Body of pancreas (tissue), 4 donors: ENCODE results near the gene SLC25A43. TPM values are rescaled to one million over a fixed set of nuclear protein-coding genes. Genes with fewer than 3 reads are reported as not detected.
A peak's percentile ranks its signal among the peaks of the same experiment; 100 is the strongest.

Source experiments
- ATAC-seq: fragments of 150-250 bp; one replicate; pipeline ENCODE4 v1.9.1; 2016
- DNase-seq, 4 donors: peaks; one replicate each; pipeline ENCODE4 v3.0.0-alpha.2; 2019
- H3K27ac ChIP-seq, 4 donors: fragments of 200-600 bp; sonication (generic); 1 replicate in 3 of 4; 2 replicates in 1 of 4; pipeline versions ENCODE4 v1.5.1 to v1.6.1; 2016 to 2019; ENCODE audit warnings: mild to moderate bottlenecking in 1 of 4, mixed read lengths in 1 of 4, moderate library complexity in 1 of 4
- H3K27me3 ChIP-seq, 2 donors: fragments of 200-600 bp; sonication (generic); one replicate each; pipeline ENCODE4 v1.6.0; 2016; ENCODE audit warnings: mild to moderate bottlenecking in 1 of 2
- H3K36me3 ChIP-seq, 2 donors: fragments of 200-600 bp; sonication (generic); replicated peaks in 1 of 2; 2 replicates each; pipeline ENCODE4 v1.5.1; 2016; ENCODE audit warnings: low read depth in 2 of 2; ENCODE audit not compliant: insufficient read depth in 1 of 2
- H3K4me1 ChIP-seq: fragments of 200-600 bp; sonication (generic); one replicate; pipeline ENCODE4 v1.6.0; 2016
- H3K4me3 ChIP-seq, 2 donors: fragments of 200-600 bp; sonication (generic); 1 replicate in 1 of 2; 2 replicates in 1 of 2; pipeline ENCODE4 v1.5.1; 2016 to 2019
- H3K9me3 ChIP-seq, 3 donors: fragments of 200-600 bp; sonication (generic); 1 replicate in 2 of 3; 2 replicates in 1 of 3; pipeline ENCODE4 v1.5.1; 2016
- POLR2A ChIP-seq, 3 donors: fragments of 450-650 bp; IDR thresholded peaks; one replicate each; pipeline ENCODE4 v1.6.1; 2016; ENCODE audit warnings: antibody characterized with exemption in 3 of 3, mild to moderate bottlenecking in 2 of 3
- WGBS, 2 donors: methylation state at CpG; one replicate each; pipeline ENCODE4 v1.1.5; 2017; 5-methylcytosine and 5-hydroxymethylcytosine counted together
- intact Hi-C: fragments of 100-400 bp; cut with DNase I; formaldehyde crosslinking; loops from one replicate; pipeline ENCODE4 v1.15.1; 2023
- total RNA-seq, 2 donors: library from RNA; depleted of rRNA; stranded (reverse); fragments of >200 nt; gene quantifications; one replicate each; pipeline ENCODE4 v1.1.0, GENCODE V29; 2016
- TF ChIP-seq, protein P1 (sequence below), 7 experiments: fragments of 450-650 bp in 4 of 7; fragments of 200-600 bp in 3 of 7; sonication (generic) in 3 of 7; IDR thresholded peaks; one replicate each; pipeline ENCODE4 v1.5.1; 2016 to 2019; ENCODE audit warnings: antibody characterized with exemption in 7 of 7

SLC25A43 gene
- total RNA-seq, 2 donors from 2014 or later = 10.6 to 13.8 TPM

DNA sequence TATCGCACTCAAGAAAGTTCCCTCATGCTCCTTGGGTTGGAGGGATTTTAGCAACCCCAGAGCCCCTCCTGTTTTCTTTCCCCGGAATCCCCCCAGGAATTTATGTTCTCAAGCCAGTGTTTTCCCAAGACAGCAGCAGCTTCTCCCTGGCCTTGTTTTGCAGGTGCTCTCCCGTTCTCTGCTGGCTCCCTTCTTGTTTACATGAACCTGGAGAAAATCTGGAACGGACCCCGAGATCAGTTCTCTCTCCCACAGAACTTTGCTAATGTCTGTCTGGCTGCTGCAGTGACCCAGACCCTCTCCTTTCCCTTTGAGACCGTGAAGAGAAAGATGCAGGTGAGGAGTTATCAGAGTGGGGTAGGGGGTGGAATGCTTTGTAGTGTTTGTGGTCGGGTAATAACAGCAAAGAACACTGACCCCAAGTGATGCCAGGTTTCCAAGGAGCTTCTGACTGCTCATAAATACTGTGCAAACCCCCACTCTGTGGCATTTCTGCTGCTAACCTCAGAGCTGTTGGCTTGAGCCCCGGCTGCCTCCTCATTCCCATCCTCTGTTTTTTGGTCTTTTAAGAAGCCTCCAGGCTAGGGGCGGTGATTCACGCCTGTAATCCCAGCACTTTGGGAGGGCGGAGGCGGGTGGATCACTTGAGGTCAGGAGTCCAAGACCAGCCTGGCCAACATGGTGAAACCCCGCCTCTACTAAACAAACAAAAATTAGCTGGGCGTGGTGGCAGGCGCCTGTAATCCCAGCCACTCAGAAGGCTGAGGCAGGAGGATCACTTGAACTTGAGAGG lies 11.1 kb downstream of the SLC25A43 start:
- no peak for TF ChIP-seq POLR2A (IDR thresholded peaks at IDR 0.05)
- TF ChIP-seq, protein P1, sequence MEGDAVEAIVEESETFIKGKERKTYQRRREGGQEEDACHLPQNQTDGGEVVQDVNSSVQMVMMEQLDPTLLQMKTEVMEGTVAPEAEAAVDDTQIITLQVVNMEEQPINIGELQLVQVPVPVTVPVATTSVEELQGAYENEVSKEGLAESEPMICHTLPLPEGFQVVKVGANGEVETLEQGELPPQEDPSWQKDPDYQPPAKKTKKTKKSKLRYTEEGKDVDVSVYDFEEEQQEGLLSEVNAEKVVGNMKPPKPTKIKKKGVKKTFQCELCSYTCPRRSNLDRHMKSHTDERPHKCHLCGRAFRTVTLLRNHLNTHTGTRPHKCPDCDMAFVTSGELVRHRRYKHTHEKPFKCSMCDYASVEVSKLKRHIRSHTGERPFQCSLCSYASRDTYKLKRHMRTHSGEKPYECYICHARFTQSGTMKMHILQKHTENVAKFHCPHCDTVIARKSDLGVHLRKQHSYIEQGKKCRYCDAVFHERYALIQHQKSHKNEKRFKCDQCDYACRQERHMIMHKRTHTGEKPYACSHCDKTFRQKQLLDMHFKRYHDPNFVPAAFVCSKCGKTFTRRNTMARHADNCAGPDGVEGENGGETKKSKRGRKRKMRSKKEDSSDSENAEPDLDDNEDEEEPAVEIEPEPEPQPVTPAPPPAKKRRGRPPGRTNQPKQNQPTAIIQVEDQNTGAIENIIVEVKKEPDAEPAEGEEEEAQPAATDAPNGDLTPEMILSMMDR (IDR thresholded peaks at IDR 0.05) = no peak
- Histone ChIP-seq H3K27me3 (no peaks in the 10 kb centered on the region), H3K4me3 (no peak overlapping the region), H3K27ac (peak overlapping the region in 3 of 4 donors; percentile 28 to 50 (median 50)), H3K36me3 (no peaks in the 10 kb centered on the region), H3K4me1 (peaks cover 13% of the 10 kb centered on the region), H3K9me3 (no peaks in the 10 kb centered on the region)
- WGBS, 2 donors = 28 to 39% methylated on average over 11 to 14 of the region's 15 CpGs
- intact Hi-C loops = no loop called here
- DNase-seq = peak; percentile 57 to 76 (median 66)
- peak; percentile 58 for ATAC-seq

DNA sequence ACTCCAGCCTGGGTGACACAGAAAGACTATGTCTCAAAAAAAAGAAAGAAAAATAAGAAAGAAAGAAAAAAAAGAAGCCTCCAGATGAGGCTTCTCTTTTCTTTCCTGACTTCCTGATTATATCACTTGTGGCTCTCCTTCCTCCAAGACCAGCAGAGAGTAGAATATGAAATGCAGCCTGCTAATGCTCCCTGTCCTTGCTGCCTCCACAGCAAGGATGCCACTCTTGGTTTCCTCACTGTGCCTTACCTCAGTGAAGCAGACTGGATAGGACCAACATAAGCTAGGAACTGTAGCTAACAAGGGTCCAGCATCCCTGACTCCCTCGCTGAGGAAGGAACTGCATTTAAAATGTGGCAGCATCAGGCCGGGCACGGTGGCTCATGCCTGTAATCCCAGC lies 11.7 kb downstream of the SLC25A43 start:
- DNase-seq = no peak
- WGBS, 2 donors = 100% methylated on average over 3 of the region's 3 CpGs; no CpG with 5 or more reads in 1 of the 2 donors
- H3K36me3 ChIP-seq = no peaks in the 10 kb centered on the region

DNA sequence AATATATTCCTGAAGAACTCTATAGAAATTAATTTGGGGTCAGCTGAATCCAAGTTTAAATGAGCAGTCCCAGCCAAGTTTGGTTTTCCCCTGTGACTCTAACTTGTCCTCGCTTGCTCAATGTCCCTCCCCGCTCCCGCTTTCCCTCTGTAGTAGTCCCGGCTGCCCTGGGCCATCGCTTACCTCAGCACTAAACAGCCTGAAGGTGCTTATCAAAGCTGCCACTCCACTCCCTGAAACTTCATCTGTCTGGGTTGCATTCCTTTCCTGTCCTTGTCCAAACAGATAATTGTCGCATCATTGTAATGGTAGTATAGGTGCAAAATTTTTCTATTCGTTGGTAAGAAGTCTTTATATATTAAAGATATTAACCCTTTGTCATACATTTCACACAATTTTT lies 12.8 kb downstream of the SLC25A43 start:
- H3K4me1 ChIP-seq = peaks cover 13% of the 10 kb centered on the region
- DNase-seq = no peak
- no peaks in the 10 kb centered on the region for H3K27me3 ChIP-seq
- no peak overlapping the region for H3K4me3 ChIP-seq
- 64 to 78% methylated on average over 7 of the region's 7 CpGs for whole genome bisulfite sequencing, 2 donors
- no peak overlapping the region for H3K27ac ChIP-seq
- no peak for ATAC-seq
- intact Hi-C loops = no loop called here
- no peaks in the 10 kb centered on the region for H3K9me3 ChIP-seq
- TF ChIP-seq, protein P1 (IDR thresholded peaks at IDR 0.05) = no peak
- no peak for TF ChIP-seq POLR2A (IDR thresholded peaks at IDR 0.05)
- H3K36me3 ChIP-seq = no peaks in the 10 kb centered on the region

More for the DNA sequence above, 11.7 kb downstream of the SLC25A43 start:
- no peaks in the 10 kb centered on the region for H3K27me3 ChIP-seq
- no peaks in the 10 kb centered on the region for H3K9me3 ChIP-seq
- peaks cover 13% of the 10 kb centered on the region for H3K4me1 ChIP-seq
- no peak overlapping the region for H3K4me3 ChIP-seq
- peak overlapping the region in 3 of 4 donors; percentile 28 to 50 (median 50) for H3K27ac ChIP-seq
- intact Hi-C loops = no loop called here
- TF ChIP-seq, protein P1 (IDR thresholded peaks at IDR 0.05) = no peak
- TF ChIP-seq POLR2A (IDR thresholded peaks at IDR 0.05) = no peak
- no peak for ATAC-seq

DNA sequence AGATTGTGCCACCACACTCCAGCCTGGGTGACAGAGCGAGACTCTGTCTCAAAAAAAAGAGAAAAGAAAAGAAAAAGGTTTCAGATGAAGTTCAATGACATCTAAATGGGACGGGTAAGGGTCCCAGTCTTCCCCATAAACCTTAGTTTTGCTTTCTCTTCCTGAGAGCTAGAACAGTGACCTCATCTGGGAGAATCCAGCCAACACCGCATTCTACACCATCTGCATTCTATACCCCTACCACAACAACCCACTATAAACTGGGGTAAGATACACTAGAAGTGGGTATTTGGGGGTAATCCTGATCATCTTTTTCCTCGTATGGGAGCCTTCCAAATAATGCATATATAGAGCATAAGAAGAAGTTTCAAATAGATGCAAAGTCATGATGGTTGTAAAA lies 18.2 kb downstream of the SLC25A43 start:
- no peak for DNase-seq
- H3K4me1 ChIP-seq = peaks cover 7% of the 10 kb centered on the region
- 82 to 93% methylated on average over 4 of the region's 4 CpGs for WGBS, 2 donors

More for the DNA sequence above, 18.2 kb downstream of the SLC25A43 start:
- H3K27me3 ChIP-seq = no peaks in the 10 kb centered on the region
- TF ChIP-seq, protein P1 (IDR thresholded peaks at IDR 0.05) = no peak
- TF ChIP-seq POLR2A (IDR thresholded peaks at IDR 0.05) = no peak
- H3K27ac ChIP-seq = no peak overlapping the region
- H3K9me3 ChIP-seq = no peaks in the 10 kb centered on the region
- H3K4me3 ChIP-seq = no peak overlapping the region
- ATAC-seq = no peak
- H3K36me3 ChIP-seq = no peaks in the 10 kb centered on the region
- intact Hi-C loops = no loop called here
